Neural progenitor cell (in vitro differentiated cells): Measurements from ENCODE around the gene MMS19. TPM values are rescaled to one million over a fixed set of nuclear protein-coding genes. Genes with fewer than 3 reads are reported as not detected.

ENCODE experiments used
- DNase-seq: peaks from one replicate; pipeline ENCODE4 v3.0.0-alpha.2; 2016; ENCODE audit warnings: low spot score
- H2AFZ ChIP-seq: fragments of 200-600 bp; sonication (generic); replicated peaks from 2 replicates; pipeline ENCODE4 v1.6.1; 2016; ENCODE audit warnings: antibody characterized with exemption
- H3F3A ChIP-seq: fragments of 200-600 bp; sonication (generic); 2 replicates; pipeline ENCODE4 v1.6.1; 2016; ENCODE audit warnings: antibody characterized with exemption, low read depth
- H3K27ac ChIP-seq: fragments of 200-600 bp; sonication (generic); 2 replicates; pipeline ENCODE4 v1.5.1; 2016; ENCODE audit warnings: mild to moderate bottlenecking
- H3K27me3 ChIP-seq: fragments of 200-600 bp; sonication (generic); 2 replicates; pipeline ENCODE4 v1.6.1; 2016; ENCODE audit warnings: mild to moderate bottlenecking, moderate library complexity
- H3K36me3 ChIP-seq: fragments of 200-600 bp; sonication (generic); 2 replicates; pipeline ENCODE4 v1.5.1; 2016
- H3K4me1 ChIP-seq: fragments of 200-600 bp; sonication (generic); 2 replicates; pipeline ENCODE4 v1.6.1; 2016; ENCODE audit warnings: mixed run types
- H3K4me2 ChIP-seq: fragments of 200-600 bp; sonication (generic); 2 replicates; pipeline ENCODE4 v1.6.1; 2016
- H3K4me3 ChIP-seq: fragments of 200-600 bp; sonication (generic); 2 replicates; pipeline ENCODE4 v1.5.1; 2016
- H3K79me2 ChIP-seq: fragments of 200-600 bp; sonication (generic); 2 replicates; pipeline ENCODE4 v1.6.1; 2016; ENCODE audit warnings: low read depth
- H3K9ac ChIP-seq: fragments of 200-600 bp; sonication (generic); 2 replicates; pipeline ENCODE4 v1.6.1; 2016
- H3K9me3 ChIP-seq: fragments of 200-600 bp; sonication (generic); 2 replicates; pipeline ENCODE4 v1.5.1; 2016; ENCODE audit warnings: low read depth
- H4K20me1 ChIP-seq: fragments of 200-600 bp; sonication (generic); 2 replicates; pipeline ENCODE4 v1.6.1; 2016; ENCODE audit warnings: low read depth
- H3K27ac Mint-ChIP-seq: 3 replicates; pipeline ENCODE4 v1.8.0; 2021; ENCODE audit warnings: mixed read lengths
- H3K27me3 Mint-ChIP-seq: 2 replicates; pipeline ENCODE4 v1.8.0; 2022; ENCODE audit warnings: low read depth, mild to moderate bottlenecking, inconsistent platforms, moderate library complexity, mixed read lengths; ENCODE audit not compliant: insufficient read depth
- H3K36me3 Mint-ChIP-seq: 3 replicates; pipeline ENCODE4 v1.8.0; 2021; ENCODE audit warnings: mixed read lengths
- H3K4me1 Mint-ChIP-seq: 3 replicates; pipeline ENCODE4 v1.8.0; 2021; ENCODE audit warnings: mixed read lengths
- H3K4me3 Mint-ChIP-seq: 3 replicates; pipeline ENCODE4 v1.8.0; 2021; ENCODE audit warnings: mild to moderate bottlenecking, moderate library complexity, mixed read lengths
- H3K9me3 Mint-ChIP-seq: 3 replicates; pipeline ENCODE4 v1.8.0; 2020; ENCODE audit warnings: mixed read lengths
- CTCF ChIP-seq: fragments of 200-600 bp; sonication (generic); IDR thresholded peaks from 2 replicates; pipeline ENCODE4 v1.5.1; 2017; ENCODE audit warnings: antibody characterized with exemption, mild to moderate bottlenecking
- EZH2 ChIP-seq: fragments of 200-600 bp; sonication (generic); IDR thresholded peaks from 2 replicates; pipeline ENCODE4 v1.6.1; 2017; ENCODE audit warnings: antibody characterized with exemption, mild to moderate bottlenecking, moderate library complexity
- EZH2phosphoT487 ChIP-seq: fragments of 200-600 bp; sonication (generic); IDR thresholded peaks from 2 replicates; pipeline ENCODE4 v1.6.1; 2017; ENCODE audit warnings: antibody characterized with exemption
- total RNA-seq: library from RNA; depleted of rRNA; stranded (reverse); fragments of >200 nt; gene quantifications from 2 replicates; pipeline ENCODE4 v1.2.3, GENCODE V29; 2015; ENCODE audit warnings: low replicate concordance

MMS19 gene
- total RNA-seq, 1 donor from 2014 or later: 127 TPM

GRCh38 chr10:97510686-97511085, 12.5 kb upstream of the MMS19 start:
- H3K79me2 ChIP-seq: peaks cover 19% of the 10 kb centered on the region
- H3K36me3 ChIP-seq: no peaks in the 10 kb centered on the region
- peaks cover 19% of the 10 kb centered on the region for H3K4me1 Mint-ChIP-seq
- DNase-seq: no peak
- no peak overlapping the region for H3K4me3 Mint-ChIP-seq
- H3K4me2 ChIP-seq: no peak overlapping the region
- no peak overlapping the region for H3K27ac ChIP-seq
- no peak overlapping the region for H3K9ac ChIP-seq
- H3K36me3 Mint-ChIP-seq: no peaks in the 10 kb centered on the region
- H3F3A ChIP-seq: peaks cover 2% of the 10 kb centered on the region
- no peaks in the 10 kb centered on the region for H3K9me3 Mint-ChIP-seq
- peaks cover 5% of the 10 kb centered on the region for H4K20me1 ChIP-seq
- H3K27me3 Mint-ChIP-seq: no peaks in the 10 kb centered on the region
- no peak overlapping the region for H3K27ac Mint-ChIP-seq
- H3K9me3 ChIP-seq: no peaks in the 10 kb centered on the region
- H3K27me3 ChIP-seq: no peaks in the 10 kb centered on the region
- no peak overlapping the region for H2AFZ ChIP-seq
- H3K4me1 ChIP-seq: peaks cover 19% of the 10 kb centered on the region
- TF ChIP-seq EZH2: no peak
- no peak for TF ChIP-seq EZH2phosphoT487
- H3K4me3 ChIP-seq: no peak overlapping the region

GRCh38 chr10:97509120-97509680, 11.0 kb upstream of the MMS19 start:
- H3K4me1 ChIP-seq: peaks cover 12% of the 10 kb centered on the region
- H3K36me3 ChIP-seq: no peaks in the 10 kb centered on the region
- TF ChIP-seq EZH2: no peak
- no peak for TF ChIP-seq CTCF
- TF ChIP-seq EZH2phosphoT487: no peak
- H3K9ac ChIP-seq: no peak overlapping the region
- no peaks in the 10 kb centered on the region for H3K9me3 ChIP-seq
- Mint-ChIP-seq H3K4me3 (no peak overlapping the region), H3K27ac (no peak overlapping the region), H3K27me3 (no peaks in the 10 kb centered on the region), H3K9me3 (no peaks in the 10 kb centered on the region), H3K4me1 (peaks cover 5% of the 10 kb centered on the region), H3K36me3 (no peaks in the 10 kb centered on the region)
- H2AFZ ChIP-seq: no peak overlapping the region
- no peaks in the 10 kb centered on the region for H3K27me3 ChIP-seq
- no peaks in the 10 kb centered on the region for H3F3A ChIP-seq
- no peak overlapping the region for H3K27ac ChIP-seq
- H3K4me3 ChIP-seq: no peak overlapping the region
- peaks cover 29% of the 10 kb centered on the region for H3K79me2 ChIP-seq
- peaks cover 5% of the 10 kb centered on the region for H4K20me1 ChIP-seq
- no peak for DNase-seq
- H3K4me2 ChIP-seq: no peak overlapping the region

GRCh38 chr10:97508342-97508741, 10.1 kb upstream of the MMS19 start:
- Mint-ChIP-seq H3K4me3 (no peak overlapping the region), H3K4me1 (peaks cover 5% of the 10 kb centered on the region), H3K36me3 (no peaks in the 10 kb centered on the region), H3K27ac (no peak overlapping the region), H3K9me3 (no peaks in the 10 kb centered on the region), H3K27me3 (no peaks in the 10 kb centered on the region)
- Histone ChIP-seq H3F3A (no peaks in the 10 kb centered on the region), H3K4me1 (peaks cover 12% of the 10 kb centered on the region), H3K4me2 (no peak overlapping the region), H3K27ac (no peak overlapping the region), H3K9me3 (no peaks in the 10 kb centered on the region), H3K36me3 (no peaks in the 10 kb centered on the region), H3K9ac (no peak overlapping the region), H2AFZ (no peak overlapping the region), H3K27me3 (no peaks in the 10 kb centered on the region), H4K20me1 (peaks cover 5% of the 10 kb centered on the region), H3K4me3 (no peak overlapping the region), H3K79me2 (peaks cover 29% of the 10 kb centered on the region)
- no peak for TF ChIP-seq CTCF
- no peak for TF ChIP-seq EZH2phosphoT487
- no peak for TF ChIP-seq EZH2
- DNase-seq: no peak

GRCh38 chr10:97506199-97506991, 8.2 kb upstream of the MMS19 start:
- Histone ChIP-seq H2AFZ (no peak overlapping the region), H3K4me1 (peaks cover 4% of the 10 kb centered on the region), H3K9ac (no peak overlapping the region), H3K36me3 (no peaks in the 10 kb centered on the region), H3K79me2 (peaks cover 29% of the 10 kb centered on the region), H3K4me2 (no peak overlapping the region), H3K9me3 (no peaks in the 10 kb centered on the region), H4K20me1 (peaks cover 6% of the 10 kb centered on the region), H3K27ac (no peak overlapping the region), H3F3A (no peaks in the 10 kb centered on the region), H3K27me3 (peaks cover 6% of the 10 kb centered on the region), H3K4me3 (no peak overlapping the region)
- Mint-ChIP-seq H3K27me3 (peaks cover 2% of the 10 kb centered on the region), H3K27ac (no peak overlapping the region), H3K4me1 (peaks cover 3% of the 10 kb centered on the region), H3K36me3 (no peaks in the 10 kb centered on the region), H3K9me3 (no peaks in the 10 kb centered on the region), H3K4me3 (no peak overlapping the region)
- DNase-seq: no peak
- TF ChIP-seq EZH2 (no peak), CTCF (no peak), EZH2phosphoT487 (no peak)
